HepG2 (cell line): ENCODE results near the gene CHMP5. TPM values are rescaled to one million over a fixed set of nuclear protein-coding genes. Genes with fewer than 3 reads are reported as not detected.

Experiments
- ARID2 ChIP-seq: sonication (generic); formaldehyde crosslinking; IDR thresholded peaks from 2 replicates; pipeline ENCODE4 v1.8.1; 2022; ENCODE audit warnings: mild to moderate bottlenecking, missing genetic modification reagents, borderline replicate concordance
- ATF3 ChIP-seq: sonication (generic); formaldehyde crosslinking; IDR thresholded peaks from 2 replicates; pipeline ENCODE4 v1.4.0; 2020; ENCODE audit warnings: missing genetic modification reagents
- ESRRA ChIP-seq: sonication (generic); formaldehyde crosslinking; IDR thresholded peaks from 2 replicates; pipeline ENCODE4 v1.5.1; 2020; ENCODE audit warnings: mild to moderate bottlenecking, low read depth, missing genetic modification reagents
- ETV6 ChIP-seq: sonication (generic); formaldehyde crosslinking; conservative IDR thresholded peaks from 2 replicates; pipeline ENCODE4 v1.4.0; 2020; ENCODE audit warnings: missing genetic modification reagents
- MIXL1 ChIP-seq: IDR thresholded peaks from 2 replicates; pipeline ENCODE4 v1.6.1; 2016
- NR0B2 ChIP-seq: sonication (generic); formaldehyde crosslinking; IDR thresholded peaks from 2 replicates; pipeline ENCODE4 v1.4.0; 2020; ENCODE audit warnings: mild to moderate bottlenecking, missing genetic modification reagents
- POGZ ChIP-seq: sonication (generic); formaldehyde crosslinking; IDR thresholded peaks from 2 replicates; pipeline ENCODE4 v1.4.0; 2020; ENCODE audit warnings: mild to moderate bottlenecking, missing genetic modification reagents
- SOX13 ChIP-seq, 3 experiments: fragments of 450-650 bp in 1 of 3; sonication (generic) in 1 of 3; formaldehyde crosslinking in 1 of 3; IDR thresholded peaks in 2 of 3; conservative IDR thresholded peaks in 1 of 3; 2 replicates each; pipeline versions ENCODE4 v1.5.0 to v1.6.1; 2016 to 2020; ENCODE audit warnings: antibody characterized with exemption in 1 of 3, mild to moderate bottlenecking in 1 of 3, missing compliant biosample characterization in 1 of 3, missing genetic modification reagents in 1 of 3, moderate library complexity in 1 of 3
- SOX5 ChIP-seq: IDR thresholded peaks from 2 replicates; pipeline ENCODE4 v1.6.1; 2016; ENCODE audit warnings: borderline replicate concordance
- SP5 ChIP-seq: IDR thresholded peaks from 2 replicates; pipeline ENCODE4 v1.6.1; 2016; ENCODE audit warnings: low read depth, borderline replicate concordance
- ZFX ChIP-seq: sonication (generic); formaldehyde crosslinking; IDR thresholded peaks from 2 replicates; pipeline ENCODE4 v1.4.0; 2020; ENCODE audit warnings: mild to moderate bottlenecking, low read depth, missing genetic modification reagents, moderate library complexity
- ZKSCAN1 ChIP-seq: fragments of 150-350 bp; IDR thresholded peaks from 2 replicates; pipeline ENCODE4 v1.6.1; 2014; ENCODE audit warnings: low read length
- ZNF234 ChIP-seq: sonication (generic); formaldehyde crosslinking; conservative IDR thresholded peaks from 2 replicates; pipeline ENCODE4 v1.5.1; 2020; ENCODE audit warnings: mild to moderate bottlenecking, missing genetic modification reagents
- ZNF292 ChIP-seq: sonication (generic); formaldehyde crosslinking; IDR thresholded peaks from 2 replicates; pipeline ENCODE4 v1.8.1; 2022; ENCODE audit warnings: mild to moderate bottlenecking, low read depth, missing genetic modification reagents, borderline replicate concordance
- ZNF44 ChIP-seq: sonication (generic); formaldehyde crosslinking; IDR thresholded peaks from 2 replicates; pipeline ENCODE4 v1.5.1; 2020; ENCODE audit warnings: mild to moderate bottlenecking, missing genetic modification reagents
- ZNF451 ChIP-seq: sonication (generic); formaldehyde crosslinking; IDR thresholded peaks from 2 replicates; pipeline ENCODE4 v1.5.0; 2020; ENCODE audit warnings: mild to moderate bottlenecking, missing genetic modification reagents
- ZNF530 ChIP-seq: sonication (generic); formaldehyde crosslinking; IDR thresholded peaks from 2 replicates; pipeline ENCODE4 v1.5.0; 2020; ENCODE audit warnings: low read depth, mild to moderate bottlenecking, missing genetic modification reagents
- ZNF558 ChIP-seq: sonication (generic); formaldehyde crosslinking; IDR thresholded peaks from 2 replicates; pipeline ENCODE4 v1.9.0; 2022; ENCODE audit warnings: mild to moderate bottlenecking, missing genetic modification reagents, borderline replicate concordance
- ZNF614 ChIP-seq: IDR thresholded peaks from 2 replicates; pipeline ENCODE4 v1.6.1; 2018; ENCODE audit warnings: missing biosample characterization, missing genetic modification reagents, inconsistent platforms, borderline replicate concordance
- ZNF672 ChIP-seq: sonication (generic); formaldehyde crosslinking; IDR thresholded peaks from 2 replicates; pipeline ENCODE4 v1.8.1; 2022; ENCODE audit warnings: missing genetic modification reagents
- ZNF850 ChIP-seq: sonication (generic); formaldehyde crosslinking; conservative IDR thresholded peaks from 2 replicates; pipeline ENCODE4 v1.9.0; 2021; ENCODE audit warnings: mild to moderate bottlenecking, missing genetic modification reagents
- polyA plus RNA-seq, 8 experiments: library from polyadenylated mRNA; depleted of rRNA in 3 of 8; stranded (reverse) in 7 of 8; unstranded in 1 of 8; fragments of >200 nt; fragmentation: Illumina TruSeq in 4 of 8; extraction: Trizol in 4 of 8; gene quantifications; 2 replicates each; pipeline versions ENCODE4 v1.2.1 to v1.2.3, GENCODE V29; 2011 to 2016; ENCODE audit warnings: low read depth in 4 of 8, missing spikeins in 1 of 8, mixed read lengths in 1 of 8; ENCODE audit not compliant: insufficient read depth in 1 of 8
- total RNA-seq, 5 experiments: library from RNA; depleted of rRNA; stranded (reverse); fragments of >200 nt; fragmentation: Illumina TruSeq; extraction: Trizol; gene quantifications; 2 replicates each; pipeline ENCODE4 v1.2.3, GENCODE V29; 2016; ENCODE audit warnings: low read depth in 1 of 5
- TF ChIP-seq, protein P1 (sequence below): sonication (generic); formaldehyde crosslinking; IDR thresholded peaks from 2 replicates; pipeline ENCODE4 v1.4.0; 2020; ENCODE audit warnings: missing genetic modification reagents
- TF ChIP-seq, protein P2 (sequence below): sonication (generic); formaldehyde crosslinking; IDR thresholded peaks from 2 replicates; pipeline ENCODE4 v1.8.0; 2022; ENCODE audit warnings: mild to moderate bottlenecking, missing genetic modification reagents, borderline replicate concordance

Gene CHMP5
- total and polyA plus RNA-seq, 2 of the 13 experiments (the other 11 are each of a cell fraction or from before 2014, with no cell fraction given): 46.0 to 57.3 TPM

- peak; percentile 78 for TF ChIP-seq ZFX (CRISPR knock-in tag)
- TF ChIP-seq SOX13 (IDR thresholded peaks at IDR 0.05): no peak
- no peak; a peak in 1 of 4 replicates for TF ChIP-seq SOX13 (CRISPR knock-in tag; conservative IDR thresholded peaks at IDR 0.05 in 1 of 2, IDR thresholded peaks at IDR 0.05 in 1 of 2)
- TF ChIP-seq ZNF234: no peak
- no peak for TF ChIP-seq SP5
- TF ChIP-seq ZNF672 (CRISPR knock-in tag): no peak
- no peak; the same call in 1 of the 2 replicates for TF ChIP-seq ZNF614 (CRISPR knock-in tag)
- TF ChIP-seq ZNF292 (CRISPR knock-in tag): no peak
- peak; percentile 62; the same call in 1 of the 2 replicates for TF ChIP-seq ZNF558
- TF ChIP-seq ATF3 (CRISPR knock-in tag): no peak
- TF ChIP-seq, protein P1, sequence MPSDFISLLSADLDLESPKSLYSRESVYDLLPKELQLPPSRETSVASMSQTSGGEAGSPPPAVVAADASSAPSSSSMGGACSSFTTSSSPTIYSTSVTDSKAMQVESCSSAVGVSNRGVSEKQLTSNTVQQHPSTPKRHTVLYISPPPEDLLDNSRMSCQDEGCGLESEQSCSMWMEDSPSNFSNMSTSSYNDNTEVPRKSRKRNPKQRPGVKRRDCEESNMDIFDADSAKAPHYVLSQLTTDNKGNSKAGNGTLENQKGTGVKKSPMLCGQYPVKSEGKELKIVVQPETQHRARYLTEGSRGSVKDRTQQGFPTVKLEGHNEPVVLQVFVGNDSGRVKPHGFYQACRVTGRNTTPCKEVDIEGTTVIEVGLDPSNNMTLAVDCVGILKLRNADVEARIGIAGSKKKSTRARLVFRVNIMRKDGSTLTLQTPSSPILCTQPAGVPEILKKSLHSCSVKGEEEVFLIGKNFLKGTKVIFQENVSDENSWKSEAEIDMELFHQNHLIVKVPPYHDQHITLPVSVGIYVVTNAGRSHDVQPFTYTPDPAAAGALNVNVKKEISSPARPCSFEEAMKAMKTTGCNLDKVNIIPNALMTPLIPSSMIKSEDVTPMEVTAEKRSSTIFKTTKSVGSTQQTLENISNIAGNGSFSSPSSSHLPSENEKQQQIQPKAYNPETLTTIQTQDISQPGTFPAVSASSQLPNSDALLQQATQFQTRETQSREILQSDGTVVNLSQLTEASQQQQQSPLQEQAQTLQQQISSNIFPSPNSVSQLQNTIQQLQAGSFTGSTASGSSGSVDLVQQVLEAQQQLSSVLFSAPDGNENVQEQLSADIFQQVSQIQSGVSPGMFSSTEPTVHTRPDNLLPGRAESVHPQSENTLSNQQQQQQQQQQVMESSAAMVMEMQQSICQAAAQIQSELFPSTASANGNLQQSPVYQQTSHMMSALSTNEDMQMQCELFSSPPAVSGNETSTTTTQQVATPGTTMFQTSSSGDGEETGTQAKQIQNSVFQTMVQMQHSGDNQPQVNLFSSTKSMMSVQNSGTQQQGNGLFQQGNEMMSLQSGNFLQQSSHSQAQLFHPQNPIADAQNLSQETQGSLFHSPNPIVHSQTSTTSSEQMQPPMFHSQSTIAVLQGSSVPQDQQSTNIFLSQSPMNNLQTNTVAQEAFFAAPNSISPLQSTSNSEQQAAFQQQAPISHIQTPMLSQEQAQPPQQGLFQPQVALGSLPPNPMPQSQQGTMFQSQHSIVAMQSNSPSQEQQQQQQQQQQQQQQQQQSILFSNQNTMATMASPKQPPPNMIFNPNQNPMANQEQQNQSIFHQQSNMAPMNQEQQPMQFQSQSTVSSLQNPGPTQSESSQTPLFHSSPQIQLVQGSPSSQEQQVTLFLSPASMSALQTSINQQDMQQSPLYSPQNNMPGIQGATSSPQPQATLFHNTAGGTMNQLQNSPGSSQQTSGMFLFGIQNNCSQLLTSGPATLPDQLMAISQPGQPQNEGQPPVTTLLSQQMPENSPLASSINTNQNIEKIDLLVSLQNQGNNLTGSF (CRISPR knock-in tag): peak; percentile 82; the same call in 1 of the 2 replicates
- no peak for TF ChIP-seq ZNF850 (CRISPR knock-in tag)
- peak; percentile 31; the same call in 1 of the 2 replicates for TF ChIP-seq ARID2
- TF ChIP-seq ZNF451 (CRISPR knock-in tag): 0 out of 2 replicates have a peak, but pooled peaks have one; percentile 21
- no peak for TF ChIP-seq ZNF44 (CRISPR knock-in tag)
- no peak for TF ChIP-seq ETV6 (CRISPR knock-in tag)
- no peak for TF ChIP-seq SOX5 (CRISPR knock-in tag)
- TF ChIP-seq POGZ (CRISPR knock-in tag): peak; percentile 48; the same call in 1 of the 2 replicates
- TF ChIP-seq, protein P2, sequence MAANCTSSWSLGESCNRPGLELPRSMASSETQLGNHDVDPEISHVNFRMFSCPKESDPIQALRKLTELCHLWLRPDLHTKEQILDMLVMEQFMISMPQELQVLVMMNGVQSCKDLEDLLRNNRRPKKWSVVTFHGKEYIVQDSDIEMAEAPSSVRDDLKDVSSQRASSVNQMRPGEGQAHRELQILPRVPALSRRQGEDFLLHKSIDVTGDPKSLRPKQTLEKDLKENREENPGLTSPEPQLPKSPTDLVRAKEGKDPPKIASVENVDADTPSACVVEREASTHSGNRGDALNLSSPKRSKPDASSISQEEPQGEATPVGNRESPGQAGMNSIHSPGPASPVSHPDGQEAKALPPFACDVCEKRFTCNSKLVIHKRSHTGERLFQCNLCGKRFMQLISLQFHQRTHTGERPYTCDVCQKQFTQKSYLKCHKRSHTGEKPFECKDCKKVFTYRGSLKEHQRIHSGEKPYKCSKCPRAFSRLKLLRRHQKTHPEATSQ (CRISPR knock-in tag): 0 out of 2 replicates have a peak, but pooled peaks have one; percentile 16
- no peak for TF ChIP-seq NR0B2 (CRISPR knock-in tag)
- TF ChIP-seq MIXL1 (CRISPR knock-in tag): no peak
- TF ChIP-seq ZKSCAN1: no peak
- TF ChIP-seq ZNF530: no peak
- TF ChIP-seq ESRRA (CRISPR knock-in tag): no peak
These were observed at the start of gene CHMP5, which contains the start of gene BAG1 (continued) for GRCh38 chr9:33264473-33265177.
